Mesothelial cell of epicardium (in vitro differentiated cells): ENCODE measurements around the gene PRDM16. TPM values are rescaled to one million over a fixed set of nuclear protein-coding genes. Genes with fewer than 3 reads are reported as not detected.

Experiments used
- DNase-seq, 2 experiments: peaks; one replicate each; pipeline ENCODE4 v3.0.0; 2021; ENCODE audit warnings: low spot score in 2 of 2; ENCODE audit not compliant: unreplicated experiment in 2 of 2
- H3K27ac Mint-ChIP-seq: 2 replicates; pipeline ENCODE4 v1.8.0; 2021; ENCODE audit warnings: mixed read lengths
- H3K27me3 Mint-ChIP-seq: 2 replicates; pipeline ENCODE4 v1.8.0; 2021; ENCODE audit warnings: low read depth, mixed read lengths
- H3K36me3 Mint-ChIP-seq: 2 replicates; pipeline ENCODE4 v1.8.0; 2021; ENCODE audit warnings: mixed read lengths
- H3K4me1 Mint-ChIP-seq: 2 replicates; pipeline ENCODE4 v1.8.0; 2021; ENCODE audit warnings: mixed read lengths
- H3K4me3 Mint-ChIP-seq: 2 replicates; pipeline ENCODE4 v1.8.0; 2021; ENCODE audit warnings: mild to moderate bottlenecking, moderate library complexity, mixed read lengths
- H3K9me3 Mint-ChIP-seq: 2 replicates; pipeline ENCODE4 v1.8.0; 2021; ENCODE audit warnings: mixed read lengths
- CTCF ChIP-seq: fragments of 200-600 bp; sonication (generic); IDR thresholded peaks from one replicate; pipeline ENCODE4 v1.5.0; 2021; ENCODE audit warnings: antibody characterized with exemption; ENCODE audit not compliant: unreplicated experiment
- total RNA-seq: library from RNA; stranded (reverse); gene quantifications from 3 replicates; pipeline ENCODE4 v1.2.1, GENCODE V29; 2021

PRDM16 gene
- total RNA-seq, 1 donor from 2014 or later, result 1.4 TPM

- no peak for DNase-seq
- no peak for TF ChIP-seq CTCF
- Mint-ChIP-seq H3K27me3 (peaks cover 18% of the 10 kb centered on the region), H3K4me1 (no peaks in the 10 kb centered on the region), H3K9me3 (peaks cover 9% of the 10 kb centered on the region), H3K27ac (no peak overlapping the region), H3K36me3 (no peaks in the 10 kb centered on the region), H3K4me3 (no peak overlapping the region)
Observed at GRCh38 chr1:3338725-3339070, 269.7 kb downstream of the PRDM16 start.

DNA sequence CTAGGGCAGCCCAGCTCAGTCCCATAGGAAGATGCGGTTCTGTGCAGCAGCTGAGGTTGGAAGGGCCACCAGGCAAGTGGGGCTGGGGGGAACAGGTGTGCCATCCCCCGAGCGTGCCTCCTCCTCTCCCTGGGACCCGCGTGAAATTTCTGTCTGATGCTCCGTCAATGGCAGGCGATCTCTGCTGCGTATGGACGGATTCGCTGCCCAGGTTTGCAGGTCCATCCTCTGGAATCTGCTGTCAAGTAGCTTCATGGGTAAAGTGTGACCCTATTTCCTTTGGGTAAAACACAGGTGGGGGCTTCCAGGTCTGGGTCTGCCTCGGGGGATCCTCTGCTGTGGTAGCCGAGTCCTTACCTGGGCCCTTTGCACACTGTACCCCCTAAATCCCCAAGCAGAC is 270.9 kb downstream of the PRDM16 start:
- no peak for TF ChIP-seq CTCF
- H3K9me3 Mint-ChIP-seq, result peaks cover 21% of the 10 kb centered on the region
- no peak for DNase-seq
- peaks cover 13% of the 10 kb centered on the region for H3K27me3 Mint-ChIP-seq
- H3K27ac Mint-ChIP-seq, result no peak overlapping the region
- peaks cover 2% of the 10 kb centered on the region for H3K36me3 Mint-ChIP-seq
- H3K4me3 Mint-ChIP-seq, result no peak overlapping the region
- H3K4me1 Mint-ChIP-seq, result no peaks in the 10 kb centered on the region

DNA sequence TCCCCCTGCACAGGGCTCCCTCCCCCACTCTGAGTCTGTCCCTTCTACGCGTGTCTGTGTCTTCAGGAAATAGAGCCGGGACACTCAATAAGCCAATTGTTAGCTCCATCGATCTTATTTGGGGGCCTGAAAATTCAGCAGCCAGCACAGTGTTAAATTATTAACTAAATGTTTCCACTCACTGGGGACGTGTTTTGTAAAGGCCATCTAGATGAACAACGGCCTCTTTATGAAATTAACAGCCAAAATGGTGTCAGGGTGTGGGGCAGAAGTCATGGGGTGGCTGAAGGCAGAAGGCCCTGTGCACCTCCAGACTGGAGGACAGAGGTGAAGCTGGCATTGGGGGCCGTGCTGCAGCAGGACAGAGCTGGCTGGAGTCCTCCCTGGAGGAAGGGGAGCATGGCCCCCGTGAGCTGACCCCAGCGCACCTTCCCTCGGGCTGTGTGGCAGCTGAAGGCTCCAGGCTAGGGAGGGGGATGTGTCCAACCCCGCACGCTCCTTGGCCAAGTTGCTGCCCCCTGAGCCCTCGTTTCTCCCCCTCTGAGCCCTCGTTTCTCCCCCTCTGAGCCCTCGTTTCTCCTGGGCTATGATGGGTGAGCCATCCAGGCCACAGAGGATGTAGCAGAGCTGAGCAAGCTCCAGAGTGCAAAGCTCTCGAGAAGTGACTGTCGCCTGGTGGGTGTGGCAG is 271.7 kb downstream of the PRDM16 start:
- H3K4me3 Mint-ChIP-seq, result no peak overlapping the region
- H3K36me3 Mint-ChIP-seq, result peaks cover 2% of the 10 kb centered on the region
- H3K9me3 Mint-ChIP-seq, result peaks cover 23% of the 10 kb centered on the region
- no peak for TF ChIP-seq CTCF
- H3K4me1 Mint-ChIP-seq, result no peaks in the 10 kb centered on the region
- DNase-seq, result no peak
- H3K27me3 Mint-ChIP-seq, result peaks cover 10% of the 10 kb centered on the region
- no peak overlapping the region for H3K27ac Mint-ChIP-seq

- no peak overlapping the region for H3K4me3 Mint-ChIP-seq
- H3K27me3 Mint-ChIP-seq, result peaks cover 11% of the 10 kb centered on the region
- H3K27ac Mint-ChIP-seq, result no peak overlapping the region
- peaks cover 23% of the 10 kb centered on the region for H3K9me3 Mint-ChIP-seq
- no peak for DNase-seq
- no peaks in the 10 kb centered on the region for H3K4me1 Mint-ChIP-seq
- H3K36me3 Mint-ChIP-seq, result peaks cover 2% of the 10 kb centered on the region
- TF ChIP-seq CTCF, result no peak
Observed at GRCh38 chr1:3341236-3341994, 272.4 kb downstream of the PRDM16 start.

- DNase-seq, result no peak
- peaks cover 19% of the 10 kb centered on the region for H3K27me3 Mint-ChIP-seq
- no peak overlapping the region for H3K27ac Mint-ChIP-seq
- TF ChIP-seq CTCF, result no peak
- no peak overlapping the region for H3K4me3 Mint-ChIP-seq
- peaks cover 2% of the 10 kb centered on the region for H3K36me3 Mint-ChIP-seq
- H3K9me3 Mint-ChIP-seq, result peaks cover 23% of the 10 kb centered on the region
- no peaks in the 10 kb centered on the region for H3K4me1 Mint-ChIP-seq
Observed at GRCh38 chr1:3342960-3343359, 274.0 kb downstream of the PRDM16 start.
